Measurements from ENCODE around the gene GOLGA2.

The GOLGA2 gene

GRCh38 chr9:128214571-128215490, 61.0 kb downstream of the GOLGA2 start:
- peak in 1 of 51 donors; percentile 69 for DNase-seq

- DNase-seq = no peak
These were observed 61.9 kb downstream of the GOLGA2 start for GRCh38 chr9:128213746-128214497.

- DNase-seq = no peak
These were observed 63.9 kb downstream of the GOLGA2 start for GRCh38 chr9:128211981-128212281.

GRCh38 chr9:128211186-128211980, 64.4 kb downstream of the GOLGA2 start:
- no peak for DNase-seq

- no peak for DNase-seq
These were observed 66.7 kb downstream of the GOLGA2 start for GRCh38 chr9:128208946-128209669.

GRCh38 chr9:128208386-128208785, 67.4 kb downstream of the GOLGA2 start:
- DNase-seq = no peak

GRCh38 chr9:128206916-128207910, 68.6 kb downstream of the GOLGA2 start:
- DNase-seq = no peak

GRCh38 chr9:128206484-128206883, 69.3 kb downstream of the GOLGA2 start:
- DNase-seq = no peak
